ENCODE data around the gene RHOBTB3. TPM values are rescaled to one million over a fixed set of nuclear protein-coding genes. Genes with fewer than 3 reads are reported as not detected.

The RHOBTB3 gene
- total RNA-seq, 1 experiment from 2014 or later: 6.8 TPM

GRCh38 chr5:95809414-95809960, 78.4 kb downstream of the RHOBTB3 start:
- WGBS (ENCODE audit: extremely low coverage, insufficient read length, low lambda C conversion rate): no CpG with 5 or more reads among the region's 2 CpGs
- Histone ChIP-seq H3K9me3 (ENCODE audit: control insufficient read depth, low read depth, low read length) (no peaks in the 10 kb centered on the region), H3K23me2 (ENCODE audit: insufficient read length, low read depth, low read length, poor library complexity, severe bottlenecking) (no peaks in the 10 kb centered on the region), H4K5ac (ENCODE audit: insufficient read length, low read depth, low read length) (no peak overlapping the region), H3K18ac (ENCODE audit: insufficient read length, low read depth, low read length) (no peak overlapping the region), H3K79me1 (ENCODE audit: insufficient read depth, low read depth, low read length, poor library complexity, severe bottlenecking) (no peaks in the 10 kb centered on the region), H3K27ac (ENCODE audit: insufficient read length, low read depth, low read length) (no peak overlapping the region), H2AFZ (ENCODE audit: low read length) (no peak overlapping the region), H3K14ac (ENCODE audit: insufficient read depth, low read length) (no peak overlapping the region), H4K20me1 (ENCODE audit: control insufficient read depth, insufficient read depth, insufficient read length) (no peaks in the 10 kb centered on the region), H2BK12ac (ENCODE audit: insufficient read length, low read depth, low read length) (no peak overlapping the region), H2BK15ac (ENCODE audit: low read depth, low read length) (no peak overlapping the region), H3K56ac (ENCODE audit: insufficient read length, low read depth, low read length) (no peak overlapping the region), H3K79me2 (ENCODE audit: insufficient read depth, low read length) (no peaks in the 10 kb centered on the region), H3K4ac (ENCODE audit: low read depth, low read length) (no peak overlapping the region), H3T11ph (ENCODE audit: low read length) (no peak overlapping the region), H2AK5ac (ENCODE audit: insufficient read length, low read length) (no peak overlapping the region), H2BK120ac (ENCODE audit: low read depth, low read length, poor library complexity, severe bottlenecking) (no peak overlapping the region), H3K23ac (ENCODE audit: insufficient read length, low read depth, low read length) (no peak overlapping the region), H4K8ac (replicated peaks; ENCODE audit: insufficient read length, low read depth, low read length) (no peak overlapping the region), H3K27me3 (ENCODE audit: insufficient read depth, low read length) (no peaks in the 10 kb centered on the region), H4K91ac (ENCODE audit: insufficient read length, low read depth, low read length) (no peak overlapping the region), H3K4me1 (ENCODE audit: insufficient read depth, low read length) (peaks cover 2% of the 10 kb centered on the region), H3K9ac (ENCODE audit: extremely low read depth, insufficient read length, low read length) (no peak overlapping the region), H2BK20ac (ENCODE audit: low read depth, low read length, poor library complexity, severe bottlenecking) (no peak overlapping the region), H2BK5ac (ENCODE audit: insufficient read length, low read length) (no peak overlapping the region), H3K4me2 (ENCODE audit: insufficient read depth, insufficient read length, low read length) (no peak overlapping the region)
- Mint-ChIP-seq H3K4me3 (no peak overlapping the region; a peak in 1 of 5 replicates), H3K27ac (peak overlapping the region in 1 of 3 experiments; percentile 33; a peak in 1 of 7 replicates), H3K4me1 (peaks cover 45% of the 10 kb centered on the region in 2 experiments), H3K9me3 (no peaks in the 10 kb centered on the region), H3K27me3 (ENCODE audit: low read depth) (peaks cover 2% of the 10 kb centered on the region; the same call in 1 of the 2 replicates), H3K36me3 (ENCODE audit: insufficient read depth in 1 of 3, low read depth in 3 of 3) (peaks cover 0 to 5% (median 5%) of the 10 kb centered on the region in 3 experiments; a peak in 2 of 7 replicates)
- DNase-seq: no peak
- TF ChIP-seq CTCF (conservative IDR thresholded peaks at IDR 0.05): no peak
